HG03565 (cell line): ENCODE measurements around the gene ERAL1.
"Not testable (repeated sequence)": the region's sequence is repeated elsewhere in the genome, so short reads cannot be mapped to it uniquely, and the experiment has no call there.

Source experiments
- ATAC-seq: cut with Tn5 transposase; IDR thresholded peaks from one replicate; pipeline ENCODE4 v1.9.1; 2021; ENCODE audit warnings: mild to moderate bottlenecking, moderate library complexity; ENCODE audit not compliant: unreplicated experiment

ERAL1 gene

GRCh38 chr17:28849281-28849680 is 5.5 kb upstream of the ERAL1 start:
- no peak for ATAC-seq

GRCh38 chr17:28853295-28853694 is 1.5 kb upstream of the ERAL1 start:
- no peak for ATAC-seq

DNA sequence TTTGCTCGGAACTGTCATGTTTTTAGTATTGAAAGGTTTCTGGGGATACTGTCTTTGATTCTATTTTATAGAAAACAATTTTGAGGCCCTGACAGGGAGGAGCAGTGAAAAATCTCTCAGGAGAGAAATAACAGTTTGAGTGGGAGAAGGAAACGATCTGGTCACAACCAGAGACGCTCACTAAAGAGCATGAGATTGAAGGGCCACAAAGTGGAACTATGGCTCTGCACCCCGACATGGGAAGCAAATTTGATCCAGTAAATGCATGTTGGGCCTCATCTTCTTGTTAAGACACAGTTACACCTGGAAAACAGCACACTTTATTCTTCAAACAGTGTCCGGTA is 492 bp downstream of the ERAL1 start:
- ATAC-seq, result no peak

DNA sequence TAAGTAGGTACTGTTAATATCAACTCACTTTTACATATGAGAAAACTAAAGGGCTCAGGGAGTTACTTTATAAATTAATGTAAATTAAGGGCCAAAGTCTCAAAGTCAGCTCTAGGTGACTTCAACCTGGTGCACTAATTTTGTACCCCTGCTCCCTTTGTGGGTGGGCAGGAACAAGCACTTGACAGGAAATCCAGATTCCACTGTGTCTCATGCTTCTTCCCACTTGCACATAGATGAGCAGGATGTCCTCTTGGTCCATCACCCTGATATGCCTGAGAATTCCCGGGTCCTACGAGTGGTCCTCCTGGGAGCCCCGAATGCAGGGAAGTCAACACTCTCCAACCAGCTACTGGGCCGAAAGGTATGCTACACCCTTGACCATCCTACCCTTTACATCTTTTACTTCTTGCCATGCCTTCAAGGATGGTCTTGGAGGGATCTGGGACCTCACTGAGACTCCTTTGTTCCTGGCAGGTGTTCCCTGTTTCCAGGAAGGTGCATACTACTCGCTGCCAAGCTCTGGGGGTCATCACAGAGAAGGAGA is 1.3 kb downstream of the ERAL1 start:
- ATAC-seq, result no peak

GRCh38 chr17:28857905-28858800 is 3.3 kb downstream of the ERAL1 start:
- no peak for ATAC-seq

GRCh38 chr17:28858801-28859355 is 4.1 kb downstream of the ERAL1 start:
- ATAC-seq, result no peak

DNA sequence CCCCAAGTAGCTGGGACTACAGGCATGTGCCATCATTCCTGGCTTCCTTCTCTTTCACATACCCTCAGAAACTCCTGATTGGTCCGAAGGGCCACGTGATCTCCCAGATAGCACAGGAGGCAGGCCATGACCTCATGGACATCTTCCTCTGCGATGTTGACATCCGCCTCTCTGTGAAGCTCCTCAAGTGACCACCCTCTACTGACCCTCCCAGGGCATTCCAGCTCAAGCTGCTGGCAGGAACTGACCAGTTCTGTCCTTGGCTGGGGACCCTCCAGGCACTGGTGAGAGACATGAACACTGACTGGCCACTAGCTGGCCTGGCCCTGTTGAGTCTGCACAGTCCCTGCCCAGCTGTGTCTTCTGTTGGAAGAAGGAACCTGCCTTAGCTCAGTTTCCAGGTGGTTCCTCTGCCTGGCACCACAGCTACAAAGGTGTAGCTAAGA is 5.6 kb downstream of the ERAL1 start:
- no peak for ATAC-seq

- ATAC-seq, result no peak
Observed at GRCh38 chr17:28861393-28862203, 6.8 kb downstream of the ERAL1 start.

- ATAC-seq, result no peak
Observed at GRCh38 chr17:28862561-28862960, 7.7 kb downstream of the ERAL1 start.

- ATAC-seq, result no peak
Observed at GRCh38 chr17:28863953-28864352, 9.1 kb downstream of the ERAL1 start.

DNA sequence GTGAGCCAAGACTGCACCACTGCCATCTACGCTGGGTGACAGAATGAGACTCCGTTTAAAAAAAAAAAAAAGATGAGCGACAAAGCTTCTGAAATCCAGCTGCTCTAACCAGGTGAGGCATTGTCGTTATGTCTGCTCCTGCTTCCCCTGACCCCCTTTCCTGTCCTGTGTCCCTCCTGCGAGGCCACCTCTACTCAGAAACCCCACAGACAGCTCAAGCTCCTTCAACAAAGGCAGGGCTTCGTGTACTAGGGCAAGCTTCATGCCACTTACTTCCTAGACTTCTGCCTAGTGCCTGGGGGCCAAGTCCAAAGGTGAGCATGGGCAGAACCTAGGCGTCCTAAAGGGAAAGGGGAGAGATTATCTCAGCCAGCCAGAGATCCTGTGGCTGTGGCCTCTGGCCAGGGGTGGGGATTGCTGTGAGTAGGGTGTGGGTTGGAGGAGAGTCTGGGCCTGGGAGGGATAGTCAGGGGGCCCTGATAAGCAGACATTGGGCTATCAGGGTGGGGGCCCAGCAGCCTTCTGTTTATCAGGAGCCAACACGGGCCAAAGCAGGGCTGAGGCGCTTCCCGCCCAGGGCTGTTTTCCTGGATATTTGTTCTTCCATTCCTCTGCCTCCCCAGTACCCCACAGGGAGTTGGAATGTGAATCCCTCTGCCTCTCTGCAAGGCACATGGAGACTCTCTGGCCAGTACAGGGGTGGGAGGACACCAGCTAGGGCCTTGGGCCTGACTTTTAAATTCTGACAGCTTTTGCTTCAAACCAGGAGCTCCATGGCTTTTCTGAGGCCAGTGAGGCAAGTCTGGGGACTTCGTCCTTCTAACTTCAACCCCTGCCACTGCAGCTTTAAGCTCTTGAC is 10.4 kb downstream of the ERAL1 start:
- ATAC-seq, result no peak

DNA sequence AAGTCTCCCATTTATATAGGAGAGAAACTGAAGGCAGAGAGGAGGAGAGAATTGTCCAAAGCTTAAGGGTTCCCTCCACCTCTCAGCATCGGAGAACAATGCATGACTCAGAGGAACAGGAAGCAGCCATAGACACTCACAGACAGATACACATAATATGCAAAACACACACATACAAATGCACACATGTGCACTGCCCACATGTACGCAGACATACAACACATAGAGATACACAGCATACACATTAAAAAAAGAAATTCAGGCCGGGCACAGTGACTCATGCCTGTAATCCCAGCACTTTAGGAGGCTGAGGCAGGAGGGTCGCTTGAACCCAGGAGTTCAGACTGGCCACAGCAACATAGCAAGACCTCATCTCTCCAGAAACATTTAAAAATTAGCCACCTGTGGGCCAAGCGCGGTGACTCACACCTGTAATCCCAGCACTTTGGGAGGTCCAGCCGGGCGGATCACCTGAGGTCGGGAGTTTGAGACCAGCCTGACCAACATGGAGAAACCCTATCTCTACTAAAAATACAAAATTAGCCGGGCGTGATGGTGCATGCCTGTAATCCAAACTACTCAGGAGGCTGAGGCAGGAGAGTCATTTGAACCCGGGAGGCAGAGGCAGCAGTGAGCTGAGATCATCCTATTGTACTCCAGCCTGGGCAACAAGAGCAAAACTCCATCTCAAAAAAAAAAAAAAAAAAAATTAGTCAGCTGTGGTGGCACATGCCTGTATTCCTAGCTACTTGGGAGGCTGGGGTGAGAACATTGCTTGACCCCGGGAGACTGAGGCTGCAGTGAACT is 11.3 kb downstream of the ERAL1 start:
- no peak for ATAC-seq

- ATAC-seq, result no peak
Observed at GRCh38 chr17:28867276-28867675, 12.5 kb downstream of the ERAL1 start.

DNA sequence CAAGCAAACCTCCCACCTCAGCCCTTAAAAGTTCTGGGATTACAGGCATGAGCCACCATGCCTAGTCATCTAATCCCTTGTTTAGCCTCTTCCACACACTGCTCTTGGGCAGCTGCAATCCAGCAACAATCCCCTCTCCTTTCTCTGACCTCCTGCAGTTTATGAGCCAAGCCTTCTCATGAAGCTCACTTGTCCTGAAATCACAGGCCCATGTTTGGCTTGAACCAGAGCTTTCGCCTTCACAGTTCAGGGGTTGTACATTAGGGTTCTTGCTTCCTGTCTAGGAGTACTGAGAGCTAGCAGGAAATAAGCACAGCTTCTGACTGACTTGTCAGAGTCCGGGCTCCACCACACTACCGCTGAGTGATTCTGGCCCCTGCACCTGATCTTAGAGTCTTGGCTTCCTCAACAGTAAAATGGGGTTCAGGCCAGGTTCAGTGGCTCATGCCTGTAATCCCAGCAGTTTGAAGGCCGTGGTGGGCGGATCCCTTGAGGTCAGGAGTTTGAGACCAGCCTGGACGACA is 16.3 kb downstream of the ERAL1 start:
- ATAC-seq, result peak; percentile 56

GRCh38 chr17:28873839-28874238 is 19.0 kb downstream of the ERAL1 start:
- no peak for ATAC-seq

DNA sequence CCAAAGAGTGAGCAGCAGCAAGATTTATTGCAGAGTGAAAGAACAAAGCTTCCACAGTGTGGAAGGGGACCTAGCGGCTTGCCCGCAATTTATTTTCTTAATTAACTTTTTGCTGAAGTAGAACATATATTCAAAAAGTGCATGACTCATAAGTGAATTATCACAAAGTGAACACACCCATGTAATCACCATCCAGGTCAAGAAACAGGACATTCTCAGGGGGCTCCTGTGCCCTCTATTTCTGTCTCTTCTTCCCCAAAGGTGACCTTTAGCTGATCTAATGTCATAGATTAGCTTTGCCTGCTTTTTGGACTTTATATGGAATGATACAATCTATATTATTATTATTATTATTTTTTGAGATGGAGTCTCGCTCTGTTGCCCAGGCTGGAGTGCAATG is 19.9 kb downstream of the ERAL1 start:
- no peak for ATAC-seq

DNA sequence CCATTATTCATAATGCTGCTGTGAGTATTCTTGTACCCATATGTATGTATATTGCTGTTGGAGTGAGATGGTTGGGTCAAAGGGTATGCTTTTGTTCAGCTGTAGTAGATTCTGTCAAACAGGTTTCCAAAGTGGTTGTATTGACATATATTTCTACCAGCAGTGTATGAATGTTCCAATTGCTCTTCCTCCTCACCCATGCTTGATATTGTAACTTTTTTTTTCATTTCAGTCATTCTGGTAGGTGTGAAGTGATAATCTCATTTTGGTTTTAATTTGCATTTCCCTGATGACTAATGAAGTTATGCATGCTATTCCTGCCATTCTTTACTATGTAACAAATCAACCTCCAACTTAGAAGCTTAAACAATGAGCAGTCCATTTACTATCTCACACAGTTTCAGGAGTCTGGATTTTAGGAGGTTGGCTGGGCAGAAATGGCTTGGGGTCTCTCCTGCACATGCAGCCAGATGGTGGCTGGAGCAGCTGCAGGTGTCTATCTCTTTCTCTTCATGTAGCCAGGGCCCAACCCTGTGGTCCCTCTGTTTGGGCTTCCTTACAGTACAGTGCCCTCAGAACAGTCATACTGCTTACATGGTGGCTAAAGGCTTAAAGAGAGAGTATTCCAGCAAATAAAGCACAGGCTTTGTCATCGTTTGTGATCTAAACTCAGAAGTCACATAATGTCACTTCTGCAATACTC is 21.2 kb downstream of the ERAL1 start:
- no peak for ATAC-seq

DNA sequence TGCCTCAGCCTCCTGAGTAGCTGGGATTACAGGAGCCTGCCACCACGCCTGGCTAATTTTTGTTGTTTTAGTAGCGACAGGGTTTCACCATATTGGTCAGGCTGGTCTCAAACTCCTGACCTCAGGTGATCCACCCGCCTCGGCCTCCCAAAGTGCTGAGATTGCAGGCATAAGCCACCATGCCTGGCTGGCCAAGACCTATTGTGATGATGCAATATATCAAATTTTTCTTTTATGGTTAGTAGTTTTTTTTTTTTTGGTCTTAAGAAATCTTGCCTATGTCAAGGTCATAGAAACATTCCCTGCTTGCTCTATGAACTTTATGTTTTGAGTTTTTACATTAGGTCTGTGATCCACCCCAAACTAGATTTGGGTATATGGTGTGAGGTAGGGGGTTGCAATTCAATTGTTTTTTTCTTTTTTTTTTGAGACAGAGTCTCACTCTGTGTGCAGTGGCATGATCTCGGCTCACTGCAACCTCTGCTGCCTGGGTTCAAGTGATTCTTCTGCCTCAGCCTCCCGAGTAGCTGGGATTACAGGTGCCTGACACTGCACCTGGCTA is 22.4 kb downstream of the ERAL1 start:
- not testable (repeated sequence) for ATAC-seq
